GM19328 (cell line): ENCODE results near the gene TOGARAM2.

Experiments
- ATAC-seq: cut with Tn5 transposase; IDR thresholded peaks from one replicate; pipeline ENCODE4 v1.9.1; 2021; ENCODE audit warnings: mild to moderate bottlenecking, moderate library complexity; ENCODE audit not compliant: unreplicated experiment

TOGARAM2 gene

DNA sequence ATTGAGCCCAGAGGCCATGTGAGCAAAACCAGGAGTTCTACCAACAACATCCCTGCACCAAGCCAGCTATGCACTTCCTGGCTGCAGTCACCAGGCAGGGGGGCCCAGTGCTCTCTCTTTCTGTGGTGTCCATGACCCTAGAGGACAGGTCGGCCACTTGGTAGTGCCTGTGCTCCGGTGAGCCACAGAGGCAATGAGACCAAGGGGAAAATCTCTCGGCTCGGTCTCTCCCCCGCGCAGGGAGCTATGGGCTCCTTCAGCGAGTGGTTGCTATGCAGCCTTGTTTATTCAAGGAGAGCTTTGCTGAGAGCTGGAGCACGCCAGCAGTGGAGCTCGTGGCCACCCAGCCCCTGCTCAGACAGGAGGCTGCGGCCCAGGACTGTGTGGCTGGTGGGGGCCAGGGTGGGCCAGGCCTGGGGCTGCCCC lies at the start of gene TOGARAM2:
TSS of gene TOGARAM2 (plus strand) at position 283 of the 426 bp plus-strand sequence. CDS start 13,537 bp downstream, outside the sequence.
- ATAC-seq = no peak

DNA sequence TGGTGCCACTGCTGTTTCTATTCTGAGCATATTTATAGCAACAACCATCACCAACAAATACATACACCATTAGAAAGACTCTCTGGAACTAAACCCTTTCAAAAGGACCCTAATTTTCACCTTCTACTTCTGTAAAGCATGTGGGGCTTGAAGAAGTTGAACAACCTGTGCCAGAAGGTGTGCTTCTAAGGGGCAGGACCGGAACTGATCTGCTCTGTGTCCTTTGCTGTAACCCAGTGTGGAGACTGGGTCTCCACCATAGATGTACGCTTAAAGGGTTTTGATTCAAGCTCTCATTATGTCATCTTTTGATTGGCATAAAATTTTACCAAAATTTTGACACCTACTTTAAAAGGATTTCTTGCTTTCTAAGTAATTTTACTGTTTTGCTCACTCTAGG lies 46.3 kb upstream of the TOGARAM2 start:
- ATAC-seq = no peak

DNA sequence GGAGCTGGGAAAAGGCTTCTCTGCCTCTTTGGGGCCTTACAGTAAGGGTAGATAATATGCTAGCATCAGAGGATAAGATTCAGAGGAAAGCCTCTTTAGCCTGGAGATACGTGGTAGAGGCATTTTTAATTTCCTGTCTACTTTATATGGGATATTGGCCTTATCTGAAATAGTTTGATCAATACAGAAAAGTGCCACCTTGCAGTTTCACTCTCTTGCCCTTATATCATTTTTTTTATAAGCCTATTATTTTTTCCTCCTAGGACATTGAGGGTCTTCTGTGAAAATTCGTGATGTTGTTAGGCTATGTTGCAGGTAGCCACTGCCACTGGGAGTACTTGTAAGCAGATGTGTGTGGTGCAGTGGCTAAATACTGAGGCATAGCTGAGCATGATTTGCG lies 40.1 kb upstream of the TOGARAM2 start:
- no peak for ATAC-seq

- ATAC-seq = no peak
Measured at GRCh38 chr2:28944535-28945248, 36.4 kb upstream of the TOGARAM2 start.

- no peak for ATAC-seq
Measured at GRCh38 chr2:28948160-28948559, 32.9 kb upstream of the TOGARAM2 start.

GRCh38 chr2:28949190-28949589 lies 31.9 kb upstream of the TOGARAM2 start:
- no peak for ATAC-seq

- no peak for ATAC-seq
Measured at GRCh38 chr2:28949617-28950305, 31.3 kb upstream of the TOGARAM2 start.

GRCh38 chr2:28950941-28951630 lies 30.0 kb upstream of the TOGARAM2 start:
- ATAC-seq = no peak

DNA sequence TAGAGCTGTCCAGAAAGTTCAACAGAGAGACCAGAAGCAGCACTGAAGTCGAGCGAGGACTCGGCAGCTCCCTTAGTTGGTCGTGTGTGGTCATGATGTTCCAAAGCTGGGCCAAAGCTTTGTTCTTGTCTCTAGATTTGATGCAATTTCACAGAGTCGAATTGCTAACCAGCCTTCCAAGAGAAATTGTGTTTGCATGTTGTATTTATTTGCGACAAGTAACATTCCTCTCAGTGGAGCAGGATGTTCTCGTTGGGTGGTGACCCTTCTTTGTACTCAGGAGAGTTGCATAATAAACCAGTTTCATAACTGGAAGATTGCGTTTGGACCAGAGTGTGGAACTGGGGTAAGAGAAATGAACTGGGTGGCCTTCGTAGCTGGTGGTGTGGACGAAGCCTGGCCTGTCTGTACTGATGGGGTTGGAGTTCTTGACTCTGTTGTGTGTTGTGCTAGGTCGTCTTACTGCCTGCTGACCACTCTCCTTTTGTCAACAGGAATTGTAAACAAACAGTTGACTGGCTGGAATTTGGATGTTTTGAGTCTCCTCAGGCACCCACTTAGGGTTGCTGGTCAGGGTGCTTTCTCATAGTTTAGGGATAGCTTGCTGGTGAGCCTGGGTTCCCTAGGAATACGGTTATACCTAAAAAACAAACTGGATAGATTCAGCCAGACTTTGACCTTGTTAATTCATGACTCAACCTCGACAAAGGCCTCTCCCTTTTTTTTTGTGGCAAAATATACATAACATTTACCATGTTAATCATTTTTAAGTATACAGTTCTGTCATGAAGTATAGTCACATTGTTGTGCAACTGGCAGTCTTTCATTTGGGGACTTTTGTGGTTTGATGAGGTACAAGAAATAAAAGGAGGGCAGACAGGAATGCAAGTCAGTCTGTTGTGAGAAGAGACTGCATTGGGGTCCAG lies 28.9 kb upstream of the TOGARAM2 start:
- no peak for ATAC-seq

DNA sequence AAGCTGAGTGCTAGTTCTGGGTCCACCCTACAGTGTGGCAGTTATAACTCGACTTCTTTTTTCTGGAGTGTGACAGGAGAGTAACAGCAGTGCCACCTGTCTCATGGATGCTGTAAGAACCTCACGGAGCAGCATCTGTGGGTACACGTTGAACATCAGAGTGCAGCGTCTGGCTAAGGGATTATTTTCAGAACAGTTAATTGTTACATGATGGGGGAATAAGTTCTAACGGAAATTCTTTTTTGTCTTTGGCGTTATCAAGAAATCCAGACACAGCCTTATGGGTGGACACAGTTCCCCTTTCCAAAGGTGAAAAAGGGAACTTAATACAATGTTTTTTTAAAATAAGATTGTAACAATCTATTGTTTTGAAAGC lies 28.3 kb upstream of the TOGARAM2 start:
- no peak for ATAC-seq

DNA sequence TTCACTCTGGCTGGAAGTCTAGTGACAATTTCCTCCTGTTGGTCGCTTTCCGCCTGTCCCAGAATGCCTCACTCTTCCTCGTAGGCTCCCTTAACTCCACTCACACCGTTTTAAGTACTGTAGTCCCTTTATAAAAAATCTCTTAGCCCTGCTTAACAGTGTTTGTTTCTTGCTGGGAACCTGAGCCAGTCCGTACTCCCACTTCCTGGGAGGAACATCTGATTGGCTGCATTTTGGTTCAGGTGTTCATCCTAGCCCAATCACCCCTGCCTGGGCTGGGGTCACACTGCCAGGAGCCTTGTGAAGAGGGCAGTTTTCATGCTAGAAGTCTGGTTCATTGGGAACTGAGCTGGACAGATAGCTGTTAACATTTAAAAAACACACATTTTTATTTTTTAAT lies 25.6 kb upstream of the TOGARAM2 start:
- ATAC-seq = no peak

GRCh38 chr2:28956415-28956826 lies 24.7 kb upstream of the TOGARAM2 start:
- no peak for ATAC-seq

DNA sequence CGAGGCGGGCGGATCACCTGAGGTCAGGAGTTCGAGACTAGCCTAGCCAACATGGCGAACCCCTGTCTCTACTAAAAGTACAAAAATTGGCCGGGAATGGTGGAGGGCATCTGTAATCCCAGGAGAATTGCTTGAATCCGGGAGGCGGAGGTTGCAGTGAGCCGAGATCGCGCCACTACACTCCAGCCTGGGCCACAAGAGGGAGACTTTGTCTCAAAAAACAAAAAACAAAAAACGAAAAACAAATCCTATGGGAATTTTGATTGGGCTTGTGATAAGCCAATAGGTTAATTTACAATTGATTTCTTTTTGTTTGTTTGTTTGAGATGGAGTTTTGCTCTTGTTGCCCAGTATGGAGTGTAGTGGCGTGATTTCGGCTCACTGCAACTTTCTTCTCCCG lies 24.2 kb upstream of the TOGARAM2 start:
- ATAC-seq = no peak

- no peak for ATAC-seq
Measured at GRCh38 chr2:28958689-28959088, 22.4 kb upstream of the TOGARAM2 start.

DNA sequence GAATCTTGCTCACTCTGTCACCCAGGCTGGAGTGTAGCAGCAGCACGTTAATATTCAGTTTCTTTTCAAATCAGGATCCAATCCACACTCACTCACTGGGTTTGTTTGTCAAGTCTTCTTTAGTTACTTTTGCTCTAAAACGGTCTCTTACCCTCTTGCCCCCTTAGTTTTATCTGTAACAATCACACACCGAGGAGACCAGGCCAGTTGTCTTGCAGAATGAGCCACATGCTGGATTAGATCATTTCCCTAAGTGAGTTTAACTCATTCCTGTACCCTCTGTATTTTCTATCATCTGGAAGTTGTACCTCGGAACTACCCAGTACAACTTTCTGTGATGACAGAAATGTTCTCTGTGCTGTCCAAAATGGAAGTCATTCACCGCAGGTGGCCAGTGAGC lies 20.7 kb upstream of the TOGARAM2 start:
- ATAC-seq = no peak

GRCh38 chr2:28962505-28962904 lies 18.6 kb upstream of the TOGARAM2 start:
- ATAC-seq = no peak

DNA sequence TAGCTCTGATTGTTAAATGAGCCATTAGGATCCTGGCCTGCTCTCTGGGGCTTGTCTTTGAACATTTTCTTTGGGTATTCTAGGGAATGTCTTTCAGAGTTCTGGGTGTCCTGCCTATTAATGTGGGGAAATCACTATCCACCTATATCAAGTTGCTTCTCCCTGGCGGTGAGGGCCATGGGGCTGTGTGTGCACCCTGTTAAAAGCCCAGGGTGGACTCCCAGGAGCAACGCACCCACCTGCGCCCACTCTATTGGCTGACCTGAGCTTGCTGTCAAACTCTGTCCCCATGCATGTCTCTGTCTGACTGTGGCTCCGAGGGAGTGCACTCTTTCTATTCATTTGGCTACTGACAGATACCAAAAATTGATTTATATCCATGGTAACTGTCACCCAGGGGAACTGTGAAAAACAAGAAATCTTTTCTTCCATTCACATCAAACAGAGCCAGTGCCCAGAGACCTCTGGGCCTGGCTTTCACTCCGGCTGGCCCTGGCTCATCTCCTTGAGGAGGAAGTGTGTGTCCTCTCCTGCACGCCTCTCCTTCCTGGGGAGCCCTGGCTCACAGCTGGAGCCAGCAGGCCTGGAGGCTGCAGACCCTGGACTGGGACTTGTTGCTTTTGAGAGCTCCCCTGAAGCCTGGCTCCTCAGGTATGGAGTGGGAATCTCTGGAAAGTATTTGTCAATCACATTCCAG lies 10.5 kb upstream of the TOGARAM2 start:
- no peak for ATAC-seq

DNA sequence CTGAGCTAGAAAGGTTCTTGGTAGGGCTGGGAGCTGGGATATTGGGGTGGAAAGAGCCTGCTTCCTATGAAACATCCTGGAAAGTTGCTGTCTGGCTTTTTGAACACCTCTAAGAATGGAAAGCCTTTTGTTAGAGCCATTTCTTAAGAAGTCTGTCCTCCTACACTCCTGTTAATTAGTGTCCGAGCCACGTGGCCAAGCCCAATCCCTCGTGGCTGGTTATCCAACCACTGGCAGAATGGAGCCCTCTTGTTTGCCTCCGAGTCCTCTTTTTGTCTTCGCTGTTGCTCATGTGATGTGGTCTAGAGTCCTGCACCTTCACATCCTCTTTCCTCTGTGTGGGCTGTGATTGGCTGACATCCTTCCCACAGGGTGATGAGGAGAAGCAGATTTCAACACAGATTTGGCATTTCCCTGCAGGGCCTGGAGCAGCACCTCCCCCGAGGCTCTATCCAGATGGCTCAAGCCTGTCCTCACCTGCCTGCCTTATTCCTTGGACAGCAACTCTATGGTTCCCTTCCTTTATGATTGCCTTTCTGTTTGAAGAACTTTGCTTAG lies 8.2 kb upstream of the TOGARAM2 start:
- ATAC-seq = no peak

DNA sequence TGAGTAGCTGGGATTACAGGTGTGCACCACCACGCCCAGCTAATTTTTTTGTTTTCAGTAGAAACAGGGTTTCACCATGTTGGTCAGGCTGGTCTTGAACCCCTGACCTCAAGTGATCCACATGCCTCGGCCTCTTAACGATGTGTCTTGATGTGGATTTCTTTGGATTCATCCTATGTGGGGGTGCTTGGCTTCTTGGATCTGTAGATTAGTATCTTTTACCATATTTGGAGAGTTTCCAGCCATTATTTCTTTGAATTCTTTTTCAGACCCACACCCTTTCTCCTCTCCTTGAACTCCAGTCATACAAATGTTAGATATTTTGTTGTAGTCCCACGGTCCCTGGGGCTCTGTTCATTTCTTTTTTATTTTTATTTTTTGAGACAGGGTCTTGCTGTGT lies 6.8 kb upstream of the TOGARAM2 start:
- ATAC-seq = no peak

- no peak for ATAC-seq
Measured at GRCh38 chr2:28975671-28976070, 5.4 kb upstream of the TOGARAM2 start.
